GM18867 (cell line): Measurements from ENCODE around the gene SH3PXD2B.
"Not testable (repeated sequence)": the region's sequence is repeated elsewhere in the genome, so short reads cannot be mapped to it uniquely, and the experiment has no call there.

Source experiments
- ATAC-seq: cut with Tn5 transposase; IDR thresholded peaks from one replicate; pipeline ENCODE4 v1.9.1; 2021; ENCODE audit warnings: mild to moderate bottlenecking, moderate library complexity; ENCODE audit not compliant: unreplicated experiment

The SH3PXD2B gene

DNA sequence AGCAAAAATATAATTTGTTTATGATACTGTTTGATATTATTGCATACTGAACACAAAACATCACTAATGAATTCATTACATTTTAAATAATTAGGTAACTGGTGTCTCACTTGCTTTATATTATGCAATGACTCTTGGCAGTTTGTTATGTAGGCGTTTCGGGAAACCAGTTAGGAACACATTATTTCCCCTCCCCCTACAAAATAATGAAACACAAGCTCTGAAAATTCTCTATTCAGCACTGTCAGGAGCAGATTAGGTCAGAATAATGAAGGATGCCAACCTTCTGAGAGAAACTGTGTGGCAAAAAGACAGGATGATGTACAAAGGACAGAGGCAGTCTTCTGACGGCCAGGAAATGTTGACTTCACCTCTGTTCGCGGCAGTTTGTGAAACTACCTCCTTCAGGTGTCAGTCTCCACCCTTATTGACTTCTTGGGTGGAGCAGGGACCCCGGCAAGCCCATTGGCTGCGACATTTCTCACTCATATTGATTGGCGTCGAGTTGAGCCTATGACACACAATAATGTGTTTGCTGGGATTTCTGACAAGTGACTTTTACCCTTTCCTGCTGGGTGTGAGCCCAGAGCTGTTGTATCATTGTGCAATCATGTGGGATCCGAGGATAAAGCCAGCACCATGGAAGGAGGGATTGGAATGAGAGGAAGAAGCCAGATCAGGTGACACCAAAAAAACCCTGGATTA lies 33.9 kb downstream of the SH3PXD2B start:
- ATAC-seq, result peak; percentile 74

DNA sequence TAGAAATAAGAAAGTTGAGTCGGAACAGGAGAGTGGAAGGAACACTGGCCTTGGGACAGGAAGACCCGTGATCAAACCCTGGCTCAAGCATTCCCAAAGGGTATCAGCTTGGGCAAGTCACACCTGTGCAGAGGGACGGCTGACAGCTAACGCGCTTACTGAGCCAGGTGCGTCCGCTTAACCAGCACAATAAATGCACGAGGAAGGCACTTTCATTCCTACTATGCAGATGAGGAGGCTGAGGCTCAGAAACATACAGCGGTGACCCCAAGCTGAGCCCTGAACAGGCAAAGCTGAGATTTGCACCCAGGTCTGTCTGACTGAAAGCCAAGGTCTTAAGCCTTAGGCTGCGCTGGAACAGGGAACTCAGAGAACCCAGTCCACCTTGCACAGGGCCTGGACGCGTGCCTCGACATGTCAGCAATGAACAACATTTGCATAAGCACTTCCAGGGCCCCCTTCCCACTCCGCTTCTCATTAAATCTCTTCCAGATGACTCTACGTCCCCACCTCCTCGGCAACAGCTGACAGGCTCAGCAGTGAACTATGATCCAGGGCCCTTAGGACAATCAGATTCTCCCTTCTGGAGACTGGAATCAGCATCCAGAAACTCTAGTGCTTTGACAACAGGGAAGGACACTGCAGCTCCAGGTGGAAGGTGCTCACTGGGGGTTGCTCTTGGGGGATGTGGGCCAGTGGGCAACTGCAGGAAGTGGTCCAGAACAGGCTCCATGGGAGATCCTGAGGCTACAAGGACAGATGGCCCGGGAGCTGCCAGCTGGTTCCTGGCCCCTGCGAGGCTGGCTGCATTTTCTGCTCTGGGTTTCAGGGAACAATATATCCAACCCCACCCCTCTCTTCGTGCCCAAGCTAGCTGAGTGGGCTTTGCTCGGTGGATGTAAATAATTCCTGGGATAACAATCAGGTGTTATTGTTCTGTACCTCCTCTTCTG lies 35.2 kb downstream of the SH3PXD2B start:
- no peak for ATAC-seq

- ATAC-seq, result no peak
Measured at GRCh38 chr5:172417983-172418630, 36.2 kb downstream of the SH3PXD2B start.

- ATAC-seq, result no peak
Measured at GRCh38 chr5:172417130-172417841, 37.0 kb downstream of the SH3PXD2B start.

GRCh38 chr5:172415362-172416275 lies 38.7 kb downstream of the SH3PXD2B start:
- no peak for ATAC-seq

DNA sequence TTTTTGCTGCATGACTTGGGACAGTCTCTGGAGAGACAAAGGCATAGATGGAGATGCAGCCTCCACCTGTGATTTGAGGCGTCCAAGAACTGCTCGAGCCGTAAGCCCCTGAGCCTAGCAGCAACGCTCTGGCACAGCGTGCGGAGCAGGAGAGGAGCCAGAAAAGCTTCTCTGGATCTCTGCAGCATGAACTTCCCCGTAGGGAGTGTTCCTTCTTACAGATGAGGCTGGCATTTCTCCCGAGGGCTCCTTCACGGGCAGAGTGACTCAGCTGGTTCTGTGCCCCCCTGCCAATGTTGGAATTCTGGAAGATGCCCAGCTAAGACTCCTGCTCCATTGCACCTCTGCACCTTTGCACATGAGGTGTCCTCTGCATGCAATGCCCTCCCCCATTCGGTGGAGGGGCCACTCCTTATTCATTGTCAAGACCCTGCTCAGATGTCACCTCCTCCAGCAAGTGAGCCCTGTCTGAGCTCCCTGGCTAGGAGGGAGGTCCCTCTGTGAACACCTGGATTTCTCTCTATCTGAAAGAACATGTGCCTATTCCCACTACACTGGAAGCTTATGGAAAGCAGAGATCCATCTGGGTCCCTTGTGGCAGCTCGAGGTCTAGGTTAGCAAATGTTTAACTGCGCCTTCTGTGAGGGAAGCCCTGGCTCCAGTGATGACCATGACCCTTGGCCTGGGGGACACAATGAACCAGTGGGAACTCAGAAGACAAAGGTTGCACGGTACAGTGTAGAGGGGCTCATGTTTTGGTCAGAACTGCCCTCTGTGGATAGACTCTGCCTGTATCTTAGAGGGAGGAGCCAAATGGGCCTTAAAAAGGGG lies 39.6 kb downstream of the SH3PXD2B start:
- ATAC-seq, result no peak

DNA sequence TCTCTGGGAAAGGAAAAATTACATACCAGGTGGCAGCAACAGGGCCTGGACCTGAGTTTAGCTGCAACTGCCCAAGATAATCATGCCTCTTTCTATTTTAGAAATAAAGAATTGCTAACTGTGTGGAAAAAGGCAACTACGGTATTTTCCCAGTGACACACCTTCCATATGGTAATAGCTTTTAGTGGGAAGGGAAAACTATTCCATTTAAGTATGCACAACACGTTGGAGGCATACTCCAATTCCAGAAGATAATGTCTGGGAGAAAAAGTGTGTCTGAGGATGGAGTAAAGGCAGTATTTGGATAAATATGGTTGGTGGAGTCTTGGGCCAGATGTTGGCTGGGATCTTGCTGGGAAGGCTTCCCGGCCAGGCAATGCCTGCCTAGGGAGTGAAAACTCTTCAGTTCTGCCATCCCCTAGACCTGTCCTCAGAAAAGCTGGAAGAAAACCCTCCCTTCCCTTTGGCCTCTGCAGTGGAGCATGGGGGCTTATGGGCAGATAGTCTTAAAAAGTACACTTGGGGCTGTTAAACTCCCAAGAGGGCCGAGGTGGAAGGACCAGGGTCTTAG lies 40.6 kb downstream of the SH3PXD2B start:
- ATAC-seq, result no peak

GRCh38 chr5:172412724-172413286 lies 41.5 kb downstream of the SH3PXD2B start:
- ATAC-seq, result no peak

DNA sequence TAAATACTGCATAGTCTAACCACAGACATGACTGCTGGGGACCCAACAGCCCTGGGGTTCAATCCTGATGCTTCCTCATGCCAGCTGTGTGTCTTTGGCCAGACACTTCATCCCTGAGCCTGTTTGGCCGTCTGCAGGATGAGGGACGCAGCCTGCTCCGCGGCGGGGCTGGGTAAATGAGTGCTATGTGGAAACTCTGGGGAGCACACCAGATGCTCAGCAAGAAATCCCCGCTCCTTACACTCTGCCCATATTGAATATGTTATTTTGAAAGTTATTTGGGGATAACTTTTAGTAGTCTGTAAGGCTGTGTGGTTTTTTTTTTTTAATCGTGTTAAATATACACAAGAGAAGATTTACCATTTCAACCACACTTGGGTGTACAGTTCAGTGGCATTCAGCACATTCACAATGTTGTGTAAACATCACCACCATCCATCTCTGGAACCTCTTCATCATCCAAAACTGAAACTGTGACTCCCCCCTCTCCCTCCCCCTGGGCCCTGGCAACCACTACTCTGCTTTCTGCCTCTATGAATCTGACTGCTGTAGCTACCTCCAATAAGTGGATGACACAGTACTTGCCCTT lies 42.7 kb downstream of the SH3PXD2B start:
- ATAC-seq, result no peak

- no peak for ATAC-seq
Measured at GRCh38 chr5:172410662-172411483, 43.5 kb downstream of the SH3PXD2B start.

DNA sequence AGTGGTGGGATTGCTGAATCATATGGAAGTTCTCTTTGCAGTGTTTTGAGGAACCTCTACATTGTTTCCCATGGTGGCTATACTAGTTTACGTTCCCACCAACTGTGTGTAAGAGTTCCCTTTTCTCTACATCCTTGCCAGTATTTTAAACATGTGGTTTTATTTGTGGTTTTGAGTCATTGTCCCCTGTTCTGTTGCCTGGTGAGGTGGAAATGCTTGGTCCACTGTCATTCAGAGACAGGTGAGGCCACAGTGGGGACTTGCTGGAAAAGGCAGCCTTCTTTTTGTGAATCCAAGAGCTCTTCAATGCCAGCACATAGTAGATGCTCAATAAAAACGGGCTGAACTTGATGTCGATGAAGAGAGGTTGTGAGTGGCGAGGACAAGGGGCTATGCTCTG lies 44.2 kb downstream of the SH3PXD2B start:
- ATAC-seq, result no peak

GRCh38 chr5:172409477-172409876 lies 44.8 kb downstream of the SH3PXD2B start:
- ATAC-seq, result not testable (repeated sequence)

- no peak for ATAC-seq
Measured at GRCh38 chr5:172407822-172408221, 46.5 kb downstream of the SH3PXD2B start.

GRCh38 chr5:172407241-172407691 lies 47.1 kb downstream of the SH3PXD2B start:
- no peak for ATAC-seq

- no peak for ATAC-seq
Measured at GRCh38 chr5:172405226-172406107, 48.9 kb downstream of the SH3PXD2B start.

DNA sequence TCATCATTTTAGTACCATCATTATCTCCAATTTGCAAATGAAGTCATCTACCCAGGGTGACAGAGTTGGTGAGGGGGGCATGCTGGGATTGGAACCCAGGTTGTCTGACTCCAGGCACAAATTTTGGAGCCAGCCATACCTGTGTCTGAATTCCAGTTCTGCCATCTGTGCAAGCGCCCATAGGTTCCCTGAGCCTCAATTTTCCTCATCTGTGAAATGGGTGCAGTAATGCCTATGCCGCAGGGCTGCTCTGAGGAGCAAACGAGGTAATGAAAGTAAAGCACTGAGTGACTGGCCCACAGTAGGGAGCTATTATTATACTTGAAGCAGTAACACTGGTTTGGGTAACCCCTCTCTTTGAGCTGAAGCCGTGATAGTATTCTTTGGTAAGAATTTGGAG lies 49.6 kb downstream of the SH3PXD2B start:
- ATAC-seq, result no peak
